Measurements from ENCODE around the gene ASPHD2.

The ASPHD2 gene

DNA sequence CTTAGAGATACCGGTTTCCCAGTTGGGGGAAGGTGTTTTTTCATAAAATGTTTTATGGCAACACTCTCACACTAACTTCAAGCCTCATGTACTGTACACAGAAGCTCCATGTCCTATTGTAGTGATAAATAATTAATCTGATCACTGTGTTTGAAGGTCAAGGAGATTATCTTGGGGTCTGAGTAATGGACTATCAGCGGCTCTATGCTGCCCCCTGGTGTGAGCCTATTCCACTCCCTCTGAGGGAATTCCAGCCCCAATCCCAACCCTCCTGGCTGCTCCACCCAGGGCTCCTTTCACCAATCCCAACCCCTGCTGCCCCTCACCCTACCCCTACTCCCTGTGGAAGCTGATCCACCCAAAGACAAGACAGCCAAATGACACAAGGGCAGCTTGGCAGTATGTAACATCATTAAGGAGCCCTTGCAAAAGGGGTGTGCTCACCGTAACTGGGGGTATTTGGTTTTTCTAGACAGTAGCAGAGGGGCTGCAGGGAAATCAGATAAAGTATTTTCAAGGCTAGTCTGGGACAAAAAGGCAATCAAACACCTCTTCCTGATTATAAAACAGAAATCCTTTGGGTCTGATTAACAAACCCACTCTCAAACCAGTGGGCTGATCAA, 32.2 kb downstream of the ASPHD2 start:
- no peak overlapping the region for H3K4me3 ChIP-seq (ENCODE audit: low read depth, low read length)
- in situ Hi-C loops (cut with HindIII; ENCODE audit: low sequenced_read_pairs) = loop anchor here (10.0 kb wide), 1 partner anchor 96 kb away; no protein-coding TSS in a partner anchor
- TF ChIP-seq, protein P1, sequence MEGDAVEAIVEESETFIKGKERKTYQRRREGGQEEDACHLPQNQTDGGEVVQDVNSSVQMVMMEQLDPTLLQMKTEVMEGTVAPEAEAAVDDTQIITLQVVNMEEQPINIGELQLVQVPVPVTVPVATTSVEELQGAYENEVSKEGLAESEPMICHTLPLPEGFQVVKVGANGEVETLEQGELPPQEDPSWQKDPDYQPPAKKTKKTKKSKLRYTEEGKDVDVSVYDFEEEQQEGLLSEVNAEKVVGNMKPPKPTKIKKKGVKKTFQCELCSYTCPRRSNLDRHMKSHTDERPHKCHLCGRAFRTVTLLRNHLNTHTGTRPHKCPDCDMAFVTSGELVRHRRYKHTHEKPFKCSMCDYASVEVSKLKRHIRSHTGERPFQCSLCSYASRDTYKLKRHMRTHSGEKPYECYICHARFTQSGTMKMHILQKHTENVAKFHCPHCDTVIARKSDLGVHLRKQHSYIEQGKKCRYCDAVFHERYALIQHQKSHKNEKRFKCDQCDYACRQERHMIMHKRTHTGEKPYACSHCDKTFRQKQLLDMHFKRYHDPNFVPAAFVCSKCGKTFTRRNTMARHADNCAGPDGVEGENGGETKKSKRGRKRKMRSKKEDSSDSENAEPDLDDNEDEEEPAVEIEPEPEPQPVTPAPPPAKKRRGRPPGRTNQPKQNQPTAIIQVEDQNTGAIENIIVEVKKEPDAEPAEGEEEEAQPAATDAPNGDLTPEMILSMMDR (IDR thresholded peaks at IDR 0.05; ENCODE audit: low read depth, low read length, missing control alignments) = peak; percentile 86
- DNase-seq (ENCODE audit: low read depth) = no peak

DNA sequence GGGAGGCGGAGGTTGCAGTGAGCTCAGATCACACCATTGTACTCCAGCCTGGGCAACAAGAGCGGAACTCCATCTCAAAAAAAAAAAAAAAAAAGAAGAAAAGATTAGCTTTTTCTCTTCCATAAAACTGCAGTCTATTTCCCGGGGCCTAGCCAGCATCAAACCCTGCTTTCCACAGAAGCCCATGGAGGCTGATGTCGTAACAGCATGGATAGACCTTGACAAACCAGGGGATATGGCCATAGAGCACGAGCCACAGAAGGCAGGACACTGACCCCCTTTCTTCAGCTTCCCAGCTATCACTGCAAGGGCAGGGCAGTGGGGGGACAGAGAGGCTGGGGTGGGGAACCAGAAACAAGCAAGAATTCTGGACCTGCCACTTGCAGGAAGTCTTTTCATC, 33.0 kb downstream of the ASPHD2 start:
- no peak overlapping the region for H3K4me3 ChIP-seq (ENCODE audit: low read depth, low read length)
- TF ChIP-seq, protein P1 (IDR thresholded peaks at IDR 0.05; ENCODE audit: low read depth, low read length, missing control alignments) = no peak
- DNase-seq (ENCODE audit: low read depth) = no peak
- in situ Hi-C loops (cut with HindIII; ENCODE audit: low sequenced_read_pairs) = loop anchor here (10.0 kb wide), 1 partner anchor 97 kb away; no protein-coding TSS in a partner anchor

DNA sequence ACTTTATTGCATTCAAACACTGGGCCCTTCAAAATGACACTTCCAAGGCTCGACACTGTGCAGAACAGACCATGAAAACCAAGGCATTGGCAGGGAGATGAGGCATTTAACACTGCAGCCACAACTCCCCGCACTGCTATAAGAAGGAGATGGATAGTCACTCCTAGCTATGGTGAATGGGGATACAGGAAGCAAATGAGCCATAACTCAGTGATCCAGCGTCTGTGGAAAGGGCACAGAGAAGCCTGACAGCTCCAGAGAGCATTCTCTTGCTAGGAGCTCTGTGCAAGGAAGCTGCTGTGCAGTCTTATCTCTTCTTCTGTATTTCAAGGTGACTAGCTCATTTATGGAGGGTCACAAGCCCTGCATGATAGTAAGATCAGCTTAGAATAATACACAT, 33.6 kb downstream of the ASPHD2 start:
- in situ Hi-C loops (cut with HindIII; ENCODE audit: low sequenced_read_pairs) = loop anchor here (10.0 kb wide), 1 partner anchor 98 kb away; no protein-coding TSS in a partner anchor
- no peak for DNase-seq (ENCODE audit: low read depth)
- no peak overlapping the region for H3K4me3 ChIP-seq (ENCODE audit: low read depth, low read length)
- TF ChIP-seq, protein P1 (IDR thresholded peaks at IDR 0.05; ENCODE audit: low read depth, low read length, missing control alignments) = no peak

DNA sequence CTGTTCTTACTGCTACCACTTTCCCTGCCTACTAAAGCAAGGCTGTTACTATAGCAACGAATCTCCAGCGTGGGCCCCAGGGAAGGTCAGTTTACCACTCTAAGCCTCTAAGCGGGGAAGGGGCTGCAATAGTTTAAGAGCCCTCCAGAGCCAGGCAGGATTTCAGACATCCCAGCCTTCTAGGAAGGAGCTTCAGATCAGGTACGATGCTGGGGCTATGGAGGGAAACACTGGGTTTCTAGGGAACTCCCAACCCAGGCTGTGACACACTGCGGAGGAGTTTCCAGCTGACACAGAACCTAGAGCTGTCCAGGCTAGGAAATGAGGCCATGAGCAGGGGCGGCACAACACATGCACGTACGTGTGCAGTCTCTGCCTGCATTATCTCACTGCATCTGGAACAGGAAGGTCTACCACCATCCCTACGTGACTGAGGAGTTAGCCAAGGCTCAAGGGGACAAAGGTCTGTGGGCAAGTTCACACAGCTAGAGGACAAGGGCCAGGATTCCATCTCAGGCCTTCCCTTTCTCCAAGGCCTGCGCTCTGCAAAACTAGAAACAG, 34.1 kb downstream of the ASPHD2 start:
- no peak overlapping the region for H3K4me3 ChIP-seq (ENCODE audit: low read depth, low read length)
- DNase-seq (ENCODE audit: low read depth) = no peak
- TF ChIP-seq, protein P1 (IDR thresholded peaks at IDR 0.05; ENCODE audit: low read depth, low read length, missing control alignments) = no peak
- in situ Hi-C loops (cut with HindIII; ENCODE audit: low sequenced_read_pairs) = loop anchor here (10.0 kb wide), 1 partner anchor 98 kb away; no protein-coding TSS in a partner anchor

DNA sequence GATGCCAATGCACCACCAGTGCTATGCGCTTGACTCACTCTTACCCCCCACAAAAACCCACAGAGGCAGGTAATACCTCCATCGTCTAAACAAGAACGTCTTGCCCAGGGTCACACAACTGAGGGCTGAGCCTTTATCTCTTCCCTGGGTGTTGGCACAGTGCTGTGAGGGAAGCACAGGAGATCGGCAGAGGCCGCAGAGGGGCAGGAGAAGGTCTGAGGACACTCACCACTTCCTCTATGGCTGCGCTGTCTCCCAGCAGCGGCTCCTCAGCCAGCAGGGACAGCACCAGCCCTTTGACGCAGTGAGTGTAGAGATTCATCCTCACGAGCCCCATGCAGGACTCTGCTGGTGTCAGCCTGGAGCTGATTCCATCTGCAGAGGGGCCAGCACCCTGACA, 34.6 kb downstream of the ASPHD2 start:
- in situ Hi-C loops (cut with HindIII; ENCODE audit: low sequenced_read_pairs) = loop anchor here (10.0 kb wide), 1 partner anchor 99 kb away; no protein-coding TSS in a partner anchor
- no peak for DNase-seq (ENCODE audit: low read depth)
- TF ChIP-seq, protein P1 (IDR thresholded peaks at IDR 0.05; ENCODE audit: low read depth, low read length, missing control alignments) = no peak
- no peak overlapping the region for H3K4me3 ChIP-seq (ENCODE audit: low read depth, low read length)

DNA sequence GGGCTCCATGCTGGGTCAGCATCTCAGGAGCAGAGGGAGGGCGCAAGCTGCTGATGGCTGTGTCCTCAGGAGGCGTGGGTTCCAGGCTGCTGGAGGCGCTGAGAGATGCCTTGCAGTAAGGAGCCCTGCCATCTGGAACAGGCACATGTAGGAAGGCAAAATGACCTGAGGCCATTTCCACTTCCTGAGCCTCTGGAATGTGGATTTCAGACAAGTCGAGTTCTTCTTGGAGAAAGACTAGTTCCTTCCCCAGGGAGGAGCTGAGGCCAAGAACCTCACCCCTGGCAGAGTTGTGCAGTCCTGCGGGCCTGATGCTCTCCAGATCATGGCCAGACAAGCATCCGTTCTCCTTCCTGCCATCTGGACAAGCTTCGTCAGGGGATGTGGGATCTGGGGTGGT, 35.3 kb downstream of the ASPHD2 start:
- no peak overlapping the region for H3K4me3 ChIP-seq (ENCODE audit: low read depth, low read length)
- in situ Hi-C loops (cut with HindIII; ENCODE audit: low sequenced_read_pairs) = loop anchor here (10.0 kb wide), 1 partner anchor 100 kb away; no protein-coding TSS in a partner anchor
- no peak for DNase-seq (ENCODE audit: low read depth)
- TF ChIP-seq, protein P1 (IDR thresholded peaks at IDR 0.05; ENCODE audit: low read depth, low read length, missing control alignments) = no peak

Measured in astrocyte of the cerebellum (primary cell).